Measurements from ENCODE around the gene CIT.
"Not testable (repeated sequence)": the region's sequence is repeated elsewhere in the genome, so short reads cannot be mapped to it uniquely, and the experiment has no call there.

Gene CIT

DNA sequence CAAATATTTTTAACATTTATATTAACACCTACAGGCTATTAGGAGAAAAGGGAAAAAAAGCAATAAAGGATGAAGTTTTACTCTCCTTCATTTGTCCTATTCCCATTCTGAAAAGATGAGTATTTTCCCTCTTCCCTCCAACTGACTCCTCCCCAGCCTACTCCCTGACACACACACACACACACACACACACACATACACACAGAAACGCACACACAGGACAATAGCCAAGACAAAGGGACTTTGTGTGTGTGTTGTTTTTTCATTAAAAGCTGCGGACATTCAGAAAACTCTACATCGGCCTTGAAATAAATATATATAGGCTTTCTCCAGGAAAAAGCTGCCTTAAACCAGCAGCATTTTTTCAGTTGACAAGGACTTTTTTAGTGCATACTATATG lies 134.4 kb downstream of the CIT start:
- no peak for DNase-seq (ENCODE audit: low spot score)

- DNase-seq (ENCODE audit: low spot score), result no peak
Observed at GRCh38 chr12:119740830-119741229, 136.3 kb downstream of the CIT start.

GRCh38 chr12:119735079-119735478 lies 142.0 kb downstream of the CIT start:
- DNase-seq (ENCODE audit: low spot score), result no peak

GRCh38 chr12:119730381-119730780 lies 146.7 kb downstream of the CIT start:
- no peak for DNase-seq (ENCODE audit: low spot score)

DNA sequence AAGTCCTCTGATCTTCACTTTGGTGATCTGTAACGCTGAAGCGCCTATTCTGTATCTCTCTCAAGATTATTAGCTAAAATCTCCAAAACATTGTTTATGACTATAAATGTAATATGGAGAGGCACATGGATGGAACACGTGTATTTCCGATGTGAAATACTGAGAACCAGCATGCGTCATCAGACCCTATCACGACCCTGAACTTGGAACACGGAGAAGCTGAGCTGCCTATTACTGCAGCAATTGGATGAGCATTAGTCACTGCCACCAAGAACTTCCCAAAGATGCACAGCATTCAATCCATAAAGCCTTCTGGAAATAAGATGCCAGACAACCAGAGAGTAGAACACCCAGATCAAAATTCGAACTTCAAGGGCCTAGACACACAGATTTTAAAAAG lies 147.2 kb downstream of the CIT start:
- no peak for DNase-seq (ENCODE audit: low spot score)

DNA sequence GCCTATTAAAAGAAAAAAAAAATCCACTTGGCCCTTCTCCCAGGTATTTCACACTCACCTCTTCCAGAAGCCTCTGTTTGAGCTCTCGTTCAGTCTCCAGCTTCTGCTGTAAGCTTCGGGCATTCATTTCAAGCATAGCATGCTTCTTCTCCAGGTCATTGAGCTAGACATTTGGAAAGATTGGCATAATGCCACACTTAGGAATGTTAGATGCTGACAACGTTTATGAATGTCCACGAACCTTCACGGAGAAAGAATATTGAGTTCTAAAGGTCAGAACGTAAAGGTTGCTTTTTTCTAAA lies 148.7 kb downstream of the CIT start:
- no peak for DNase-seq (ENCODE audit: low spot score)

- DNase-seq (ENCODE audit: low spot score), result no peak
Observed at GRCh38 chr12:119727600-119728443, 149.3 kb downstream of the CIT start.

DNA sequence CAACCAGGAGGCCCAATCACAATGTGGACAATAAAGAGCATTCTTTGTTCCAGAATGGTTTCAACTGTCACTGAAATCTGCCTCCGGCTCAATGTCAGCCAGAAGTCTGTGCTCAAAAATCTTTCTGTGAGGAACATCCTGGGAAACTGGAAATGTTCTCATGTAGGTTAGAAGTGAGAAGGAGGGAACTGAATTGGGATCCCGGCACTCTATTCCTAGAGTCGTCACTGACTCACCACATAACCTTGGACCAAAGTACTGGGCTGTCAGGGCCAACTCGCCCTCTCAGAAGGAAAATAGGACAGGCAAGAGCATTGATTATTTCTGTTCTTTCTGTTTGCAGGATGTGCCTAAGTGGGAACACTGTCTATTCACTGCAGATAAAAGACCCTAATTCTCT lies 151.6 kb downstream of the CIT start:
- DNase-seq (ENCODE audit: low spot score), result no peak

GRCh38 chr12:119721306-119721705 lies 155.8 kb downstream of the CIT start:
- no peak for DNase-seq (ENCODE audit: low spot score)

DNA sequence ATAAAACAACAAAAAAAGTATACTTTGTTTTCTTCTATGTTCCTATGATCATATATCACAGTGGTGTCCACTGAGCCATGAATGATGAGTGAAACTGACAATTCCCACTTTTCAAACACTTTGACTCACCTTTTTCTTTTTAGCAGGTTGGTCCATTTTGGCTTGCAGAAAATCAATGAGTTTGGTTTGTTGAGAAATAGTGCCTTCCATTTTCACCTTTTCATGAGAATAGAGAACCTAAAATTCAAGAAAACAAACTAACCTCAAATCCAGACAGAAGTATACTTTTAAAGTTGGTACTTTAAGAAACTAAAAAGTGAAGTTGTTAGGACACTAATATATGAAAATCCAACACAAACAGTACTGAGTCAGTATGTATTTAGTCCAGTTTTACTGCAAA lies 156.8 kb downstream of the CIT start:
- no peak for DNase-seq (ENCODE audit: low spot score)

GRCh38 chr12:119718141-119718540 lies 159.0 kb downstream of the CIT start:
- no peak for DNase-seq (ENCODE audit: low spot score)

- DNase-seq (ENCODE audit: low spot score), result no peak
Observed at GRCh38 chr12:119715268-119715620, 161.9 kb downstream of the CIT start.

GRCh38 chr12:119714614-119715267 lies 162.4 kb downstream of the CIT start:
- DNase-seq (ENCODE audit: low spot score), result no peak

DNA sequence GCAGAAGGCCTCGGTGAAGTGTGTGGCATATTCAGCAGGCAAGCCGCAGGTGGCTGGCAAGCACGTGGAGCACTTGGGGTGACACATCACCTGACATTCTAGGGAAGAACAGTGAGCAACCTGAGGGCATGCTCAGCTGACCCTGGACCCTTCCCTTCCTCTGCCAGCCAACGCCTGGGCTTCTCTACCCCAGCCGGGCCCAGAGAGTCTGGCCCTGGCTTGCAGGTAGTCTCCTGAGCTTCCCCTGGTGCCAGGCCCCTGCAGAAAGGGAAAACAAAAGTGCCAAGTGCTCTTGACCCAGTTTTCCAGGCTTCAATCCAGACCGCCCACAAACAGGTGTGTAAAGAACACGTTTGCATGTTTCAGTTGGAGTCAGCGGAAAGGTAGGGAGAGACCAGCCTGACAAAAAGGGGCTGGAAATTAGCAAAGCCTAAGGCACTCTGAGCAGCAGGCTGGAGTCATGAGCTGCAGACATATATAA lies 163.5 kb downstream of the CIT start:
- no peak for DNase-seq (ENCODE audit: low spot score)

DNA sequence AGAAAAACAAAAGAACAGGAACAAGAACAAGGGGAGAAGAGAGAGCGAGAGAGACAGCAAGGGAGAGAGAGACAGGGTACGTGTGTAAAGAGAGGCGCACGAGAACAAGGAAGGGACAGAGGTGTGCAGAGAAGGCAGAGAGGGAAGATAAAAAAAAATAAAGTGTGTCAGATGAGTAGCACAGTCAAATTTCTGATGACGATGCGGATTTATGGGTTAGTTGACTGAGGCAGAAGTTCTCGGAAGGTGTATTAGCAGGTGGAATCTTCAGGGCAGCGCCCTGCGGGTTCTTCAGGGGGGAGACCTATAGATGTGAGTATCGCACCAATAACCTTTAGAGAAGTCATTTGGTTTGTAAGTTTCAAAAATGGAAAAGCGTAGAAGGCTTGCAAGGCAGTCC lies 164.4 kb downstream of the CIT start:
- no peak for DNase-seq (ENCODE audit: low spot score)

DNA sequence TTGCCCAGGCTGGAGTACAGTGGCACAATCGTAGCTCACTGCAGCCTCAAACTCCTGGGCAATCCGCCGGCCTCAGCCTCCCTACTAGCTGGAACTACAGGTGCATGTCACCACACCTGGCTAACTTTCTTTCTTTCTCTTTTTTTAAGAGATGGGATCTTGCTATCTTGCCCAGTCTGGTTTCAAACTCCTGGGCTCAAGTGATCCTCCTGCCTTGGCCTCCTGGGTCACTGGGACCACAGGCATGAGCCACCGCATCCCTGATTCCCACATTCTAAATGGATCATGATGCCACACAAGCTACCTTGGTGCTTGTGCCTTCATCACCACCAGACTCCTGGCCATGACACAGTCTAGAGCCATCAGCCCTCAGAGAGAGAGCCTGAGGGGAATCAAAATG lies 165.4 kb downstream of the CIT start:
- DNase-seq (ENCODE audit: low spot score), result no peak

- DNase-seq (ENCODE audit: low spot score), result no peak
Observed at GRCh38 chr12:119710965-119711551, 166.1 kb downstream of the CIT start.

DNA sequence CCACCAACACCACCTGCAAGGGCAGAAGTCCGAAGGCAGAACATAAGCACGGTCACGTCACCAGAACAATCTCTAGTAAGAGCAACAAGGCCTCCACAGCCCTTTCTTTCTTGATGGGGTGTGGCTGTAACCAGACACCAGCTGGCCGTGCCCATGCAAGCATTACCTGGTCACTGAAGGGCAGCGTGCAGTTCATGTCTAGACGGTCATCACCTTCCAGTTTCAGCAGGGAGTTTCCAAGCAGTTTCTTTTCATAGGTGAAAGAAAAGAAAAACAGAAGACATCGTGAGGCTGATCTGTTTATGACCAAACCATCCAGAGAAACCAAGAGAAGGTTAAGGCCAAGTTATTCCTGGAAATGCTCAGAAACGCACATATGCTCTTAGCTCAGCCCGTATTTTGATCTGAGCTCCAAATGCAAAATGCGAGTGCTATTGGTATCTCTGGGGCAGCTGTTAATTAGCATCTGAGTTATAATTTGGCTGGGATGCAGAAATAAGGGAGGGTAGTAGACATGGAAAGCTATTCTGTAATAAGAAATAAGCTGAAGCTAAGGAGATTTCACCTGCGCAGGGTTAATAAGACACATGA lies 166.7 kb downstream of the CIT start:
- DNase-seq (ENCODE audit: low spot score), result no peak

GRCh38 chr12:119706427-119706826 lies 170.7 kb downstream of the CIT start:
- not testable (repeated sequence) for DNase-seq (ENCODE audit: low spot score)

DNA sequence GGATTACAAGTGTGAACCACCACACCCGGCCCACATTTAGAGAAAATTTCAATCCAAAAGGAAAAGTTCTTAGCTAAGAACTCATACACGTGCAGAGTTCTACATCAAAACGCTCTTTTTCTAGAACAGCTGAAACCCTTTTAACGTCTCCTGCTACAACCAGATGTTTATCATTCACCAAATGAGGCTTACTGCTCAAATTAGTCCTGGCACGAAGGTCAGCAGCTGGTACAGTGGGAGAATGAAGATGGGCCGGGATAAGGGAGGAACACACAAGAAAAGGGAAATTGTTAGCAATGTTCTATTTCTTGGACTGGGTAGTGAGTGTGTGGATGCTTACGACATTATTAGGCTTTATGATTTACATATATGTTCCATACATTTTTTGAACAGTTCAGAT lies 171.9 kb downstream of the CIT start:
- no peak for DNase-seq (ENCODE audit: low spot score)

DNA sequence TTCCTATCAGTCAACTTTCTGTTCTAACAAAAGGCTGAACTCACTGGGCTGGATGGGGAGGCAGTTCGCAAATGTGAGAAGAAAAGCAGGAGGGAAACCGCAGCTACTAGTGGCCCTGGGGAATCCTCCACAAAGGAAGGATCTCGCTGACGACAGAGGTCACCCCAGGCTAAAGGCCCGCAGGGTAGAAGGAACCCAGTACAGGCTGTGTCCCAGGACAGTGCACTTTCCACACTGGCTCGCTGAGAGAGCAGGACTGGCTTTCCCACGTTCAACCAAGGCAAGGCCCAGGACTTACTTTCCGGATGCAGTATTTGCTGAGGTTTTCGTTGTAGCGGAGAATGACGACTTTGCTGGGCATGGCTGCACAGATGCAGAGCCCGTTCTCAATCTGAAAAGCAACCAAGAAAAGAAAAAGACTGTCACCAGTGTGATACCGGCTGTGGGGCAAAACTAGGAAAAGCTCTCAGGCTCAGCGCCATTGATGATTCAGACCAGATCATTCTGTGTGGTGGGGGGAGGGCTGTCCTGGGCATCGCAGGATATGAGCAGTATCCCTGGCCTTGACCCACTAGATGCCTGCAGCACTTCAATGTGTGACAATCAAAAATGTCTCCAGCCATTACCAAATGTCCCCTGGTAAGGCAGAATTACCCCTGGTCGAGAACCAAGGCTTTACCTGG lies 172.9 kb downstream of the CIT start:
- DNase-seq (ENCODE audit: low spot score), result no peak

DNA sequence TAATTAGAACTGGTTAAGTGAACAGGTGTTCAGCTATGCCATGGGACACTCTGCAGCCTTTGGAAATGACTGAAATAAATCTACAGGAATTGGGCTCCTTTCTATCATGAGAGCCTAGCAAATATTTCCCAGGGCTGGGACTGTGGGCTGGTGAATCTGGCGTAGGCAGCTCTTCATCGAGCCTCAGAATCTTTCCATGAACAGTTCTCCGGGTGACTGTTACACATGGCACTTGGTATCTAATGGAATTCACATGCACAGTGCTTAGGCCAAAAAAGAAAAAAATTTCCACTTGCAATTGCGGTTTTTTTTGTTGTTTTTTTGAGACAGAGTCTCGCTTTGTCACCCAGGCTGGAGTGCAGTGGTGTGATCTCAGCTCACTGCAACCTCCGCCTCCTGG lies 177.0 kb downstream of the CIT start:
- DNase-seq (ENCODE audit: low spot score), result no peak
